K562 (cell line): Measurements from ENCODE around the gene SSTR5. TPM values are rescaled to one million over a fixed set of nuclear protein-coding genes. Genes with fewer than 3 reads are reported as not detected.

Experiments
- PHB ChIP-seq: fragments of 250-450 bp; sonication (Bioruptor Pico); IDR thresholded peaks from 2 replicates; pipeline ENCODE4 v1.5.0; 2021
- YY1 ChIP-seq, 3 experiments: IDR thresholded peaks; 2 replicates each; pipeline ENCODE4 v1.6.1; 2011; ENCODE audit warnings: low read length in 2 of 3, mild to moderate bottlenecking in 2 of 3, moderate library complexity in 2 of 3, borderline replicate concordance in 1 of 3, control low read depth in 1 of 3, low read depth in 1 of 3; ENCODE audit not compliant: insufficient read depth in 3 of 3, insufficient replicate concordance in 2 of 3, control insufficient read depth in 1 of 3, insufficient read length in 1 of 3; ENCODE audit errors: extremely low read depth in 1 of 3
- ZNF318 ChIP-seq, 2 experiments: fragments of 450-650 bp; IDR thresholded peaks; 2 replicates each; pipeline ENCODE4 v1.6.1; 2016; ENCODE audit warnings: mild to moderate bottlenecking in 2 of 2, borderline replicate concordance in 1 of 2, low read depth in 1 of 2, moderate library complexity in 1 of 2
- polyA plus RNA-seq, 8 experiments: library from polyadenylated mRNA; depleted of rRNA in 4 of 8; stranded (reverse) in 5 of 8; unstranded in 3 of 8; fragments of >200 nt; fragmentation: Nextera tagmentation in 2 of 8; fragmentation: Illumina TruSeq in 1 of 8; extraction: Ambion mirVana in 2 of 8; extraction: Trizol in 1 of 8; gene quantifications; 2 replicates each; pipeline versions ENCODE4 v1.2.1 to v1.2.3, GENCODE V29; 2011 to 2014; ENCODE audit warnings: inconsistent platforms in 1 of 8, missing spikeins in 1 of 8
- total RNA-seq, 7 experiments: library from RNA; depleted of rRNA in 6 of 7; stranded (reverse); fragments of >200 nt in 6 of 7; fragmentation: Illumina TruSeq in 2 of 7; extraction: Trizol in 2 of 7; gene quantifications; 2 replicates each; pipeline versions ENCODE4 v1.2.1 to v1.2.3, GENCODE V29; 2011 to 2021; ENCODE audit warnings: low replicate concordance in 1 of 7

The SSTR5 gene
- total and polyA plus RNA-seq, 9 of the 15 experiments (the other 6 are each of a cell fraction or from before 2014, with no cell fraction given) = not detected

- TF ChIP-seq ZNF318 (IDR thresholded peaks at IDR 0.05; ENCODE audit: borderline replicate concordance in 1 of 2, low read depth in 1 of 2) (no peak), YY1 (IDR thresholded peaks at IDR 0.05; ENCODE audit: borderline replicate concordance in 1 of 3, control insufficient read depth in 1 of 3, extremely low read depth in 1 of 3, insufficient read depth in 3 of 3, insufficient read length in 1 of 3, insufficient replicate concordance in 2 of 3, low read depth in 1 of 3, low read length in 2 of 3) (no peak), PHB (CRISPR knock-in tag) (no peak)
These were observed 34.6 kb downstream of the SSTR5 start (continued) for GRCh38 chr16:1107141-1107540.
